ENCODE results near the gene DDIT4L.
A peak's percentile ranks its signal among the peaks of the same experiment; 100 is the strongest.
"Not testable (repeated sequence)": the region's sequence is repeated elsewhere in the genome, so short reads cannot be mapped to it uniquely, and the experiment has no call there.

Gene DDIT4L

GRCh38 chr4:100189820-100190642 lies at the start of gene DDIT4L:
TSS of gene DDIT4L (minus strand) at chr4:100190468. CDS start at chr4:100189983, 485 bp downstream.
- DNase-seq: peak; percentile 29

- no peak for DNase-seq
These were observed 49.7 kb upstream of the DDIT4L start for GRCh38 chr4:100240008-100240407.

GRCh38 chr4:100224721-100225120 lies 34.5 kb upstream of the DDIT4L start:
- DNase-seq: no peak

DNA sequence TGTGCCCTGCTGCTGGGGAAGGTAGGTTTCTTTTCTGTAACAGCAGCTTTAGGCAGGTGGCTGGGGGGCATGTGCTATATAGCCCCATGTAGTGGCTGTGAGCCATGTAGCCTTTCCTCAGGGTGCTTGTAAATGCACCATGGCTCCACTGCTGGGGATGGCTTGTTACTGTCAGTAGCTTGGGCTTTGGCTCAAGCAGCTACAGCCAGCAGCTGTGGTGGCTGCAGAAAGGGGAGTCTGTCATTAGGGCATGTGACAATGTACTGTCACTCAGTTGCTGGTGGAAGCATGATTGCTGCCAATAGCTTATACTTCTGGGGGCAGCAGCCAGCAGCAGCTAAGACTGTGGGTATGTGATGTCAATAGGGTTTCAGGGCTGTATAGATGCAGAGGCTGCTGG lies 33.9 kb upstream of the DDIT4L start:
- no peak for DNase-seq

DNA sequence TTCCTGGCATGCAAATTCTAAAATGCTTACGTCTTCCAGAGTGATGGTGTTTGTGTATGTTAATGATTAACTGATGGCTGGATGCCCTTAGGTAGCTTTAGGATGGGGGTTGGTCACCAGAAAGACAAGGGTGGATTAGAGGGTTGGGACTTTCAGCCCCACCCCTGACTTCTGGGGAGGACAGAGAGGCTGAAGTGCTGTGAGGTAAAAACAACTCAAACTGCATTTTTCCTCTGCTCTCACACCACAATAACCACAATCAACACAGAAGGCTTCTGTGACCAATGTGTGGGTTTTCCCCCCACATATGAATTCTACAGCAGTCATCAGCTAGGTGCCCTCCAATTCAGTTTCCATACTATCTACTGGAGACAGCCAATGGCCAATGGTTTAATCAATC lies 18.7 kb upstream of the DDIT4L start:
- DNase-seq: no peak

- DNase-seq: no peak
These were observed 18.2 kb upstream of the DDIT4L start for GRCh38 chr4:100208459-100208858.

- no peak for DNase-seq
These were observed 16.6 kb upstream of the DDIT4L start for GRCh38 chr4:100206850-100207249.

GRCh38 chr4:100198061-100198460 lies 7.8 kb upstream of the DDIT4L start:
- no peak for DNase-seq

DNA sequence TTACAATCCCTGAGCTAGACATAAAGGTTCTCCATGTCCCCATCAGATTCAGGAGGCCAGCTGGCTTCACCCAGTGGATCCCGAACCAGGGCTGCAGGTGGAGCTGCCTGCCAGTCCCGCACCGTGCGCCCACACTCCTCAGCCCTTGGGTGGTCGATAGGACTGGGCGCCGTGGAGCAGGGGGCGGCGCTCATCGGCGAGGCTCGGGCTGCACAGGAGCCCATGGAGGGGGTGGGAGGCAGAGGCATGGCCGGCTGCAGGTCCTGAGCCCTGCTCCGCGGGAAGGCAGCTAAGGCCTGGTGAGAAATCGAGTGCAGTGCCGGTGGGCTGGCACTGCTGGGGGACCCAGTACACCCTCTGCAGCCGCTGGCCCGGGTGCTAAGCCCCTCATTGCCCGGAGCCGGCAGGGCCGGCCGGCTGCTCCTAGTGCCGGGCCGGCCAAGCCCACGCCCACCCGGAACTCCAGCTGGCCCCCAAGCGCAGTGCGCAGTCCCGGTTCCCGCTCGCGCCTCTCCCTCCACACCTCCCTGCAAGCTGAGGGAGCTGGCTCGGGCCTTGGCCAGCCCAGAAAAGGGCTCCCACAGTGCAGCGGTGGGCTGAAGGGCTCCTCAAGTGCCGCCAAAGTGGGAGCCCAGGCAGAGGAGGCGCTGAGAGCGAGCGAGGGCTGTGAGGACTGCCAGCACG lies 6.3 kb upstream of the DDIT4L start:
- not testable (repeated sequence) for DNase-seq

GRCh38 chr4:100190643-100191600 lies 654 bp upstream of the DDIT4L start:
- DNase-seq: peak; percentile 73

DNA sequence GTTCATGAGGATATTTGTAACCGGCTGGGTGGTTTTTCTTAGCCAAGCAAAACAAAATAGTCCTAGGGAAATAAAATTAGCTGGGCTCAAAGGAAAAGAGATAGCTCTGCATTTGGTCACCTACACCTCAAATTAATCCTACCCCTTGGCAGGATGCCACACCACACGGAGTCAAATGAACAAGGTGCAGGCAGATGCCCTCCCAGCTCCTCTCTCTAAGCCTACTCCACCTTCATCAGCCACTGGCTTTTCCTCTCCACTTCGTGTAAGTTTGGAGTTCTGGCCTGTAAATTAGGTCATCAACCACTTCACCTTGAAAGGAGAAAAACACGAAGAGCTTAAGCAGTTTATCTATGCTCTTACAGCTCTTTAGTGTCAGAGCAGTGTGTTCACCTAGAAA lies 1.4 kb downstream of the DDIT4L start:
- DNase-seq: peak; percentile 72

GRCh38 chr4:100187781-100188180 lies 2.5 kb downstream of the DDIT4L start:
- DNase-seq: no peak

GRCh38 chr4:100184787-100185186 lies 5.5 kb downstream of the DDIT4L start:
- DNase-seq: no peak

- DNase-seq: peak; percentile 3
These were observed 12.4 kb downstream of the DDIT4L start for GRCh38 chr4:100177855-100178254.

- DNase-seq: no peak
These were observed 13.1 kb downstream of the DDIT4L start for GRCh38 chr4:100177126-100177525.

DNA sequence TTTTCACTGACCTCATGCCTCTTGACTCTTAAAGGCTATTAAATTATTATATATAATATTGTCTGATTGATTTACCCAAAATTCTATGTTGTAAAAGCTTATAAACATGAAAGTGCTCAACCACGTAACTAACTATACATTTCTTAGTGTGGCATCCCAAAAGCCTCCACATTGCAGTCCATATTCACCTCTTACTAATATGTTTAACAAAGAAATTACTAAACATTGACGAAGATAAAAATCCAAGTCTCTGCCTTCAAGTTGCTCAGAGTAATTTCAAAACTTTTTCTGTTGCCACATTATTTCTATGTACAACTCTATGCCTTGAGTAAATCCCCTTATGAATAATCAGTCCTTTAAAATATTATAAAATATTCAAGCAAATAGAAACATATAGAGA lies 14.4 kb downstream of the DDIT4L start:
- no peak for DNase-seq

DNA sequence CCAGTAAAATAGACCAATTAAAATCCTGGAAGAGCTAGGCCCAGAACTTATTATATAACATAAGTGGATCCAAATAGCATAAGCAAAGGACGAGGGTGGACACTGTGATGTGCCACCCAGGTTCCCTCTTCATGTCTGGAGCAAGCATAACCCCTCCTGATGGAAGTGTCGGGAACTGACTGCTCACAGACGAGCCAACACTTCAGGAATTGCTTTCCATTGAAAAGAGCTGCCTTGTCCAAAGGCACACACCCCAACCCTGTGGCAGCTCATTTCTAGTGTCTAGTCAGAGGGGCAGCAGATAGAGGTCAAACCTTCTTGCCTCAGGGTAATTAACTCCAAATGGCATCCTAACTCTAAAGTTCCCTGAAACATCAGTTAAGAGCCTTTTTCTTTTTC lies 15.3 kb downstream of the DDIT4L start:
- no peak for DNase-seq

GRCh38 chr4:100170986-100171385 lies 19.3 kb downstream of the DDIT4L start:
- no peak for DNase-seq

GRCh38 chr4:100169491-100170485 lies 20.5 kb downstream of the DDIT4L start:
- DNase-seq: no peak

GRCh38 chr4:100168521-100168920 lies 21.7 kb downstream of the DDIT4L start:
- no peak for DNase-seq

DNA sequence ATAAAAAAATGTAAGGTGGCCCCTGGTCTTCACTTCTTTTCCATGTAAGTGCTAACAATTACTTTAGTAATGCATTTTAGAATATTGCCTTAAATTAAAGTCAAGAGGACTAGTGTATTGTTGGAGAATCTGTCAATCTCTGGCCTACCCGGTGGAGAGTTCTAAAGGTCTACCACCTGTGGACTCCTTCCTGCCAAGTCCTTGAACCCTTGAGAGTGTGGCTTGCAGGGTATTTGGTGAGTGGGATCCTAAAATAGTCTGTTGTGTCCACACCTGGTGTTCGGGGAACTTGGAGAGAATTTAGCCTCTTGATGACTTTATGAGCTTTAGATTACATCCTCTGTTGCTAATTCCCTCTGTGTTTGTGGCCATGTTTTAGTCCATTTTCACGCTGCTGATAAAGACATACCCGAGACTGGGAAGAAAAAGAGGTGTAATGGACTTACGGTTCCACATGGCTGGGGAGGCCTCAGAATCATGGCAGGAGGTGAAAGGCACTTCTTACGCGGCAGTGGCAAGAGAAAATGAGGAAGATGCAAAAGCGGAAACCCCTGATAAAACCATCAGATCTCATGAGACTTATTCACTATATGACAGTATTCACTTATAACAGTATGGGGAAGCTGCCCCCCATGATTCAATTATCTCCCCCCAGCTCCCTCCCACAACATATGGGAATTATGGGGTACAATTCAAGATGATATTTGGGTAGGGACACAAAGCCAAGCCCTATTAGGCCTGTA lies 23.8 kb downstream of the DDIT4L start:
- no peak for DNase-seq

Measured in NCI-H82 (cell line).